K562 (cell line): Measurements from ENCODE around the gene HSP90AA1. TPM values are rescaled to one million over a fixed set of nuclear protein-coding genes. Genes with fewer than 3 reads are reported as not detected.

Experiments used
- MECOM ChIP-seq: fragments of 250-450 bp; sonication (Bioruptor Pico); IDR thresholded peaks from 2 replicates; pipeline ENCODE4 v1.8.0; 2022; ENCODE audit warnings: inconsistent platforms
- RBM15 ChIP-seq: fragments of 200-400 bp; formaldehyde crosslinking; IDR thresholded peaks from 2 replicates; pipeline ENCODE4 v1.6.1; 2018; ENCODE audit warnings: mild to moderate bottlenecking, low read length, moderate library complexity; ENCODE audit not compliant: insufficient read depth
- SMARCA5 ChIP-seq: fragments of 450-650 bp; IDR thresholded peaks from 2 replicates; pipeline ENCODE4 v1.6.1; 2016
- SPI1 ChIP-seq: IDR thresholded peaks from 2 replicates; pipeline ENCODE4 v1.6.1; 2011; ENCODE audit warnings: low read depth, low read length, control low read depth, borderline replicate concordance
- ZNF263 ChIP-seq: sonication (generic); formaldehyde crosslinking; IDR thresholded peaks from 2 replicates; pipeline ENCODE4 v1.8.0; 2022; ENCODE audit warnings: mild to moderate bottlenecking, missing genetic modification reagents, borderline replicate concordance
- polyA plus RNA-seq, 8 experiments: library from polyadenylated mRNA; depleted of rRNA in 4 of 8; stranded (reverse) in 5 of 8; unstranded in 3 of 8; fragments of >200 nt; fragmentation: Nextera tagmentation in 2 of 8; fragmentation: Illumina TruSeq in 1 of 8; extraction: Ambion mirVana in 2 of 8; extraction: Trizol in 1 of 8; gene quantifications; 2 replicates each; pipeline versions ENCODE4 v1.2.1 to v1.2.3, GENCODE V29; 2011 to 2014; ENCODE audit warnings: inconsistent platforms in 1 of 8, missing spikeins in 1 of 8
- total RNA-seq, 7 experiments: library from RNA; depleted of rRNA in 6 of 7; stranded (reverse); fragments of >200 nt in 6 of 7; fragmentation: Illumina TruSeq in 2 of 7; extraction: Trizol in 2 of 7; gene quantifications; 2 replicates each; pipeline versions ENCODE4 v1.2.1 to v1.2.3, GENCODE V29; 2011 to 2021; ENCODE audit warnings: low replicate concordance in 1 of 7
- TF ChIP-seq, protein P1 (sequence below): fragments of 450-650 bp; IDR thresholded peaks from 2 replicates; pipeline ENCODE4 v1.7.1; 2018; ENCODE audit warnings: mild to moderate bottlenecking, low read depth; ENCODE audit not compliant: partially characterized antibody
- TF ChIP-seq, protein P2 (sequence below): sonication (generic); formaldehyde crosslinking; IDR thresholded peaks from 2 replicates; pipeline ENCODE4 v1.8.0; 2022; ENCODE audit warnings: mild to moderate bottlenecking, missing genetic modification reagents
- TF ChIP-seq, protein P3 (sequence below): fragments of 250-450 bp; sonication (Bioruptor Pico); IDR thresholded peaks from 2 replicates; pipeline ENCODE4 v1.5.0; 2020; ENCODE audit warnings: mild to moderate bottlenecking

The HSP90AA1 gene
- total and polyA plus RNA-seq, 9 of the 15 experiments (the other 6 are each of a cell fraction or from before 2014, with no cell fraction given) = 377 to 1,731 (median 879) TPM

DNA sequence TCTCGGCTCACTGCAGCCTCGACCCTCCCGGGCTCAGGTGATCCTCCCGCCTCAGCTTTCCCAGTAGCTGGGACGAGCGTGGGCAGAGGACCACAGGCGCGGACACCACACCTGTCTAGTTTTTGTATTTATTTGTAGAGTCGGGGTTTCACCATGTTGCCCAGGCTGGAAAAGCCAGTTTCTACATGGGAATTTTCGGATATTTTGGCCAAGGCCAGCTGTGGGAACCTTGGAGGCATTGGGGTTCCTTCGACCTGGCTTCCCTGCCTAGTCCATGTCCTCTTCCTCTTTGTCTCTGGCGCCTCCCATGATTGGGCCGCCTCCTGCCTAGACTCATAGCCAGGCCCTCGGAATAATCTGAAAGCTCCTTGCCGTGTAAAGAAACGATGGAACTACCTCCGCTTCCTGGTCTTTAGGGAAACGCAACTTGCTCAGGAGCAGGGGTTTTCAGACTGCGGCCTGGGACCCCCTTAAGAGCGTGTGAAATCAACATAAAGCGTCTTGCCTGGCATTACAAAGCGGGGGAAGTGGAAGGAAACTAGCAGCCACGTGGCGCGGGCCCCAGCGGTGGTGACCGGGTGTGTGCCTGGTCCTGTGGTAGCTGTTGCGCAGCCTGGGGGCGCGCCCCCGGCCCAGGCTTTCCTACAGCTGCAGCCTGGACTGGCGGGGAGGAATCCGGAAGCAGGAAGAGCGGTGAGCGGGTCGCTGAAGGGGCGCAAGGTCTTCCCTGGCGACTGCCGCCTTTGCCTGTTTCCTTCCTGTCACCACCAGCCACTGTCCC lies 1.4 kb upstream of the HSP90AA1 start (continued):
- TF ChIP-seq, protein P1, sequence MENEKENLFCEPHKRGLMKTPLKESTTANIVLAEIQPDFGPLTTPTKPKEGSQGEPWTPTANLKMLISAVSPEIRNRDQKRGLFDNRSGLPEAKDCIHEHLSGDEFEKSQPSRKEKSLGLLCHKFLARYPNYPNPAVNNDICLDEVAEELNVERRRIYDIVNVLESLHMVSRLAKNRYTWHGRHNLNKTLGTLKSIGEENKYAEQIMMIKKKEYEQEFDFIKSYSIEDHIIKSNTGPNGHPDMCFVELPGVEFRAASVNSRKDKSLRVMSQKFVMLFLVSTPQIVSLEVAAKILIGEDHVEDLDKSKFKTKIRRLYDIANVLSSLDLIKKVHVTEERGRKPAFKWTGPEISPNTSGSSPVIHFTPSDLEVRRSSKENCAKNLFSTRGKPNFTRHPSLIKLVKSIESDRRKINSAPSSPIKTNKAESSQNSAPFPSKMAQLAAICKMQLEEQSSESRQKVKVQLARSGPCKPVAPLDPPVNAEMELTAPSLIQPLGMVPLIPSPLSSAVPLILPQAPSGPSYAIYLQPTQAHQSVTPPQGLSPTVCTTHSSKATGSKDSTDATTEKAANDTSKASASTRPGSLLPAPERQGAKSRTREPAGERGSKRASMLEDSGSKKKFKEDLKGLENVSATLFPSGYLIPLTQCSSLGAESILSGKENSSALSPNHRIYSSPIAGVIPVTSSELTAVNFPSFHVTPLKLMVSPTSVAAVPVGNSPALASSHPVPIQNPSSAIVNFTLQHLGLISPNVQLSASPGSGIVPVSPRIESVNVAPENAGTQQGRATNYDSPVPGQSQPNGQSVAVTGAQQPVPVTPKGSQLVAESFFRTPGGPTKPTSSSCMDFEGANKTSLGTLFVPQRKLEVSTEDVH = no peak
- TF ChIP-seq, protein P2, sequence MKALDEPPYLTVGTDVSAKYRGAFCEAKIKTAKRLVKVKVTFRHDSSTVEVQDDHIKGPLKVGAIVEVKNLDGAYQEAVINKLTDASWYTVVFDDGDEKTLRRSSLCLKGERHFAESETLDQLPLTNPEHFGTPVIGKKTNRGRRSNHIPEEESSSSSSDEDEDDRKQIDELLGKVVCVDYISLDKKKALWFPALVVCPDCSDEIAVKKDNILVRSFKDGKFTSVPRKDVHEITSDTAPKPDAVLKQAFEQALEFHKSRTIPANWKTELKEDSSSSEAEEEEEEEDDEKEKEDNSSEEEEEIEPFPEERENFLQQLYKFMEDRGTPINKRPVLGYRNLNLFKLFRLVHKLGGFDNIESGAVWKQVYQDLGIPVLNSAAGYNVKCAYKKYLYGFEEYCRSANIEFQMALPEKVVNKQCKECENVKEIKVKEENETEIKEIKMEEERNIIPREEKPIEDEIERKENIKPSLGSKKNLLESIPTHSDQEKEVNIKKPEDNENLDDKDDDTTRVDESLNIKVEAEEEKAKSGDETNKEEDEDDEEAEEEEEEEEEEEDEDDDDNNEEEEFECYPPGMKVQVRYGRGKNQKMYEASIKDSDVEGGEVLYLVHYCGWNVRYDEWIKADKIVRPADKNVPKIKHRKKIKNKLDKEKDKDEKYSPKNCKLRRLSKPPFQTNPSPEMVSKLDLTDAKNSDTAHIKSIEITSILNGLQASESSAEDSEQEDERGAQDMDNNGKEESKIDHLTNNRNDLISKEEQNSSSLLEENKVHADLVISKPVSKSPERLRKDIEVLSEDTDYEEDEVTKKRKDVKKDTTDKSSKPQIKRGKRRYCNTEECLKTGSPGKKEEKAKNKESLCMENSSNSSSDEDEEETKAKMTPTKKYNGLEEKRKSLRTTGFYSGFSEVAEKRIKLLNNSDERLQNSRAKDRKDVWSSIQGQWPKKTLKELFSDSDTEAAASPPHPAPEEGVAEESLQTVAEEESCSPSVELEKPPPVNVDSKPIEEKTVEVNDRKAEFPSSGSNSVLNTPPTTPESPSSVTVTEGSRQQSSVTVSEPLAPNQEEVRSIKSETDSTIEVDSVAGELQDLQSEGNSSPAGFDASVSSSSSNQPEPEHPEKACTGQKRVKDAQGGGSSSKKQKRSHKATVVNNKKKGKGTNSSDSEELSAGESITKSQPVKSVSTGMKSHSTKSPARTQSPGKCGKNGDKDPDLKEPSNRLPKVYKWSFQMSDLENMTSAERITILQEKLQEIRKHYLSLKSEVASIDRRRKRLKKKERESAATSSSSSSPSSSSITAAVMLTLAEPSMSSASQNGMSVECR (CRISPR knock-in tag) = peak; percentile 70; the same call in 1 of the 2 replicates
- peak; percentile 72 for TF ChIP-seq SPI1
- no peak for TF ChIP-seq RBM15
- TF ChIP-seq, protein P3, sequence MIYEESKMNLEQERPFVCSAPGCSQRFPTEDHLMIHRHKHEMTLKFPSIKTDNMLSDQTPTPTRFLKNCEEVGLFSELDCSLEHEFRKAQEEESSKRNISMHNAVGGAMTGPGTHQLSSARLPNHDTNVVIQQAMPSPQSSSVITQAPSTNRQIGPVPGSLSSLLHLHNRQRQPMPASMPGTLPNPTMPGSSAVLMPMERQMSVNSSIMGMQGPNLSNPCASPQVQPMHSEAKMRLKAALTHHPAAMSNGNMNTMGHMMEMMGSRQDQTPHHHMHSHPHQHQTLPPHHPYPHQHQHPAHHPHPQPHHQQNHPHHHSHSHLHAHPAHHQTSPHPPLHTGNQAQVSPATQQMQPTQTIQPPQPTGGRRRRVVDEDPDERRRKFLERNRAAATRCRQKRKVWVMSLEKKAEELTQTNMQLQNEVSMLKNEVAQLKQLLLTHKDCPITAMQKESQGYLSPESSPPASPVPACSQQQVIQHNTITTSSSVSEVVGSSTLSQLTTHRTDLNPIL (CRISPR knock-in tag) = no peak
- no peak for TF ChIP-seq SMARCA5
- 0 out of 2 replicates have a peak, but pooled peaks have one; percentile 24 for TF ChIP-seq MECOM (CRISPR knock-in tag)
- no peak for TF ChIP-seq ZNF263 (CRISPR knock-in tag)
